ENCODE measurements around the gene PTPN4. TPM values are rescaled to one million over a fixed set of nuclear protein-coding genes. Genes with fewer than 3 reads are reported as not detected.

The PTPN4 gene
- total and polyA plus RNA-seq, 2 of the 13 experiments (the other 11 are each of a cell fraction or from before 2014, with no cell fraction given) = 20.3 to 34.6 TPM

DNA sequence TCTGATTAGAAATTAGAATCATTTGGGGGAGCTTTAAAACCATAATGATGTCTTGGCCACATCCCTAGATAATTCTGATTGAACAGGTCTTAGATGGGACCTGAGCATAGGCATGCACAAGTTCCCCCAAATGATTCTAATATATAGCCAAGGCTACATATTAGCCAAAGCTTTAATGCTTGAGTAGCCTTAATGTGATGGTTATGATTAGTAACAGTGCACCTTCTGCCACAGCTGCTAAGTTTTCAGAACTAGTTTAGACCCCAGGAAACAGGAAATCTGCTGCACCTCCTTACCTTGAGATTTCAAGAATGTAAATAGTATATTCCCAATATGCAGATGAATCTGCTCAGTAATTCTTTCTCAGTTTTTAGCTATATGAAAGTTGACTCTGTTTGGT, 119.8 kb downstream of the PTPN4 start:
- ChIA-PET CTCF (ENCODE audit: low intra/inter-chr PET ratio, low total read pairs) (no interaction called here), POLR2A (no interaction called here)
- Histone ChIP-seq H2AFZ (ENCODE audit: low read length) (no peak overlapping the region), H3K4me3 (replicated peaks in 1 of 3; ENCODE audit: insufficient read depth in 1 of 3, low read depth in 2 of 3, low read length in 3 of 3) (no peak overlapping the region), H3K9ac (ENCODE audit: insufficient read depth, low read depth, low read length) (no peak overlapping the region), H3K36me3 (replicated peaks in 1 of 2; ENCODE audit: control insufficient read depth in 1 of 2, insufficient read depth in 2 of 2, low read length in 2 of 2) (no peaks in the 10 kb centered on the region; a peak in 2 of 5 replicates), H3K27ac (ENCODE audit: extremely low read length, insufficient read depth, low read length) (no peak overlapping the region), H3K9me3 (ENCODE audit: low read length) (no peaks in the 10 kb centered on the region), H3K4me1 (ENCODE audit: insufficient read depth, low read length) (no peaks in the 10 kb centered on the region), H4K20me1 (ENCODE audit: insufficient read depth, low read length) (no peaks in the 10 kb centered on the region), H3K4me2 (ENCODE audit: low read depth, low read length) (no peak overlapping the region), H3K27me3 (ENCODE audit: control insufficient read depth in 1 of 2, insufficient read depth in 2 of 2, low read length in 2 of 2) (no peaks in the 10 kb centered on the region), H3K79me2 (ENCODE audit: insufficient read depth, low read length) (no peaks in the 10 kb centered on the region)
- no TSS peak for BruUV-seq (replicated peaks)
- intact Hi-C loops (cut with micrococcal nuclease; ENCODE audit: unreplicated experiment) = no loop called here
- no peak for DNase-seq (ENCODE audit: low spot score)
- in situ Hi-C loops (cut with HindIII; ENCODE audit: extremely low pct_ligation_motif_present, low pct_unique_long_range_greater_than_20kb) = no loop called here
- no peak for ATAC-seq
- TF ChIP-seq TAF15 (IDR thresholded peaks at IDR 0.05; ENCODE audit: low read depth, low read length, poor library complexity, severe bottlenecking) (no peak), ZBTB1 (CRISPR knock-in tag; IDR thresholded peaks at IDR 0.05; ENCODE audit: borderline replicate concordance) (no peak), AHR (CRISPR knock-in tag; IDR thresholded peaks at IDR 0.05) (no peak), ZNF329 (CRISPR knock-in tag; IDR thresholded peaks at IDR 0.05; ENCODE audit: low read depth) (no peak), ZNF879 (CRISPR knock-in tag; IDR thresholded peaks at IDR 0.05) (no peak), MED1 (CRISPR knock-in tag; IDR thresholded peaks at IDR 0.05) (no peak), ZNF772 (CRISPR knock-in tag; IDR thresholded peaks at IDR 0.05) (no peak), ZNF333 (CRISPR knock-in tag; IDR thresholded peaks at IDR 0.05; ENCODE audit: borderline replicate concordance) (no peak), MAFF (IDR thresholded peaks at IDR 0.05; ENCODE audit: low read depth, low read length) (no peak), DMAP1 (CRISPR knock-in tag; IDR thresholded peaks at IDR 0.05) (no peak), RFX5 (IDR thresholded peaks at IDR 0.05; ENCODE audit: low read depth, low read length) (no peak), KLF15 (CRISPR knock-in tag; IDR thresholded peaks at IDR 0.05; ENCODE audit: borderline replicate concordance) (no peak), NFRKB (IDR thresholded peaks at IDR 0.05) (no peak), IKZF1 (IDR thresholded peaks at IDR 0.05) (no peak), RFXANK (CRISPR knock-in tag; IDR thresholded peaks at IDR 0.05) (no peak), ZFP36L1 (CRISPR knock-in tag; IDR thresholded peaks at IDR 0.05) (no peak)
- TF ChIP-seq, protein P1, sequence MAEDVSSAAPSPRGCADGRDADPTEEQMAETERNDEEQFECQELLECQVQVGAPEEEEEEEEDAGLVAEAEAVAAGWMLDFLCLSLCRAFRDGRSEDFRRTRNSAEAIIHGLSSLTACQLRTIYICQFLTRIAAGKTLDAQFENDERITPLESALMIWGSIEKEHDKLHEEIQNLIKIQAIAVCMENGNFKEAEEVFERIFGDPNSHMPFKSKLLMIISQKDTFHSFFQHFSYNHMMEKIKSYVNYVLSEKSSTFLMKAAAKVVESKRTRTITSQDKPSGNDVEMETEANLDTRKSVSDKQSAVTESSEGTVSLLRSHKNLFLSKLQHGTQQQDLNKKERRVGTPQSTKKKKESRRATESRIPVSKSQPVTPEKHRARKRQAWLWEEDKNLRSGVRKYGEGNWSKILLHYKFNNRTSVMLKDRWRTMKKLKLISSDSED (CRISPR knock-in tag; IDR thresholded peaks at IDR 0.05) = no peak
- TF ChIP-seq, protein P2, sequence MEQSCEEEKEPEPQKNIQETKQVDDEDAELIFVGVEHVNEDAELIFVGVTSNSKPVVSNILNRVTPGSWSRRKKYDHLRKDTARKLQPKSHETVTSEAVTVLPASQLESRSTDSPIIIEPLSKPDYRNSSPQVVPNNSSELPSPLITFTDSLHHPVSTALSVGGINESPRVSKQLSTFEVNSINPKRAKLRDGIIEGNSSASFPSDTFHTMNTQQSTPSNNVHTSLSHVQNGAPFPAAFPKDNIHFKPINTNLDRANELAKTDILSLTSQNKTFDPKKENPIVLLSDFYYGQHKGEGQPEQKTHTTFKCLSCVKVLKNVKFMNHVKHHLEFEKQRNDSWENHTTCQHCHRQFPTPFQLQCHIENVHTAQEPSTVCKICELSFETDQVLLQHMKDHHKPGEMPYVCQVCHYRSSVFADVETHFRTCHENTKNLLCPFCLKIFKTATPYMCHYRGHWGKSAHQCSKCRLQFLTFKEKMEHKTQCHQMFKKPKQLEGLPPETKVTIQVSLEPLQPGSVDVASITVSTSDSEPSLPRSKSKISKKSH (CRISPR knock-in tag; IDR thresholded peaks at IDR 0.05; ENCODE audit: borderline replicate concordance) = no peak
- TF ChIP-seq, protein P3, sequence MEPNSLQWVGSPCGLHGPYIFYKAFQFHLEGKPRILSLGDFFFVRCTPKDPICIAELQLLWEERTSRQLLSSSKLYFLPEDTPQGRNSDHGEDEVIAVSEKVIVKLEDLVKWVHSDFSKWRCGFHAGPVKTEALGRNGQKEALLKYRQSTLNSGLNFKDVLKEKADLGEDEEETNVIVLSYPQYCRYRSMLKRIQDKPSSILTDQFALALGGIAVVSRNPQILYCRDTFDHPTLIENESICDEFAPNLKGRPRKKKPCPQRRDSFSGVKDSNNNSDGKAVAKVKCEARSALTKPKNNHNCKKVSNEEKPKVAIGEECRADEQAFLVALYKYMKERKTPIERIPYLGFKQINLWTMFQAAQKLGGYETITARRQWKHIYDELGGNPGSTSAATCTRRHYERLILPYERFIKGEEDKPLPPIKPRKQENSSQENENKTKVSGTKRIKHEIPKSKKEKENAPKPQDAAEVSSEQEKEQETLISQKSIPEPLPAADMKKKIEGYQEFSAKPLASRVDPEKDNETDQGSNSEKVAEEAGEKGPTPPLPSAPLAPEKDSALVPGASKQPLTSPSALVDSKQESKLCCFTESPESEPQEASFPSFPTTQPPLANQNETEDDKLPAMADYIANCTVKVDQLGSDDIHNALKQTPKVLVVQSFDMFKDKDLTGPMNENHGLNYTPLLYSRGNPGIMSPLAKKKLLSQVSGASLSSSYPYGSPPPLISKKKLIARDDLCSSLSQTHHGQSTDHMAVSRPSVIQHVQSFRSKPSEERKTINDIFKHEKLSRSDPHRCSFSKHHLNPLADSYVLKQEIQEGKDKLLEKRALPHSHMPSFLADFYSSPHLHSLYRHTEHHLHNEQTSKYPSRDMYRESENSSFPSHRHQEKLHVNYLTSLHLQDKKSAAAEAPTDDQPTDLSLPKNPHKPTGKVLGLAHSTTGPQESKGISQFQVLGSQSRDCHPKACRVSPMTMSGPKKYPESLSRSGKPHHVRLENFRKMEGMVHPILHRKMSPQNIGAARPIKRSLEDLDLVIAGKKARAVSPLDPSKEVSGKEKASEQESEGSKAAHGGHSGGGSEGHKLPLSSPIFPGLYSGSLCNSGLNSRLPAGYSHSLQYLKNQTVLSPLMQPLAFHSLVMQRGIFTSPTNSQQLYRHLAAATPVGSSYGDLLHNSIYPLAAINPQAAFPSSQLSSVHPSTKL (CRISPR knock-in tag; IDR thresholded peaks at IDR 0.05) = no peak
- FAIRE-seq = no peak

All from HepG2 (cell line).